NCI-H510A (cell line): ENCODE measurements around the gene LRMDA.
"Not testable (repeated sequence)": the region's sequence is repeated elsewhere in the genome, so short reads cannot be mapped to it uniquely, and the experiment has no call there.

ENCODE experiments used
- DNase-seq: peaks from one replicate; lab custom pipeline; 2025; lab: John Stamatoyannopoulos, UW

The LRMDA gene

GRCh38 chr10:75589895-75590654 is 158.7 kb downstream of the LRMDA start:
- DNase-seq: no peak

GRCh38 chr10:75592151-75592787 is 160.8 kb downstream of the LRMDA start:
- no peak for DNase-seq

- no peak for DNase-seq
Measured at GRCh38 chr10:75592791-75593643, 161.6 kb downstream of the LRMDA start.

- no peak for DNase-seq
Measured at GRCh38 chr10:75593692-75594556, 162.5 kb downstream of the LRMDA start.

- DNase-seq: no peak
Measured at GRCh38 chr10:75596930-75597620, 165.7 kb downstream of the LRMDA start.

- DNase-seq: no peak
Measured at GRCh38 chr10:75597773-75598440, 166.5 kb downstream of the LRMDA start.

GRCh38 chr10:75598998-75599397 is 167.6 kb downstream of the LRMDA start:
- no peak for DNase-seq

GRCh38 chr10:75599875-75600648 is 168.6 kb downstream of the LRMDA start:
- no peak for DNase-seq

GRCh38 chr10:75600833-75601232 is 169.4 kb downstream of the LRMDA start:
- no peak for DNase-seq

- no peak for DNase-seq
Measured at GRCh38 chr10:75602341-75602740, 170.9 kb downstream of the LRMDA start.

GRCh38 chr10:75605096-75605495 is 173.7 kb downstream of the LRMDA start:
- no peak for DNase-seq

- DNase-seq: not testable (repeated sequence)
Measured at GRCh38 chr10:75605795-75606194, 174.4 kb downstream of the LRMDA start.

GRCh38 chr10:75606203-75606779 is 174.9 kb downstream of the LRMDA start:
- no peak for DNase-seq

GRCh38 chr10:75607576-75607975 is 176.2 kb downstream of the LRMDA start:
- DNase-seq: no peak

- no peak for DNase-seq
Measured at GRCh38 chr10:75610183-75610582, 178.8 kb downstream of the LRMDA start.

- no peak for DNase-seq
Measured at GRCh38 chr10:75611172-75611992, 180.0 kb downstream of the LRMDA start.

- no peak for DNase-seq
Measured at GRCh38 chr10:75611993-75612372, 180.6 kb downstream of the LRMDA start.

GRCh38 chr10:75612904-75613684 is 181.7 kb downstream of the LRMDA start:
- no peak for DNase-seq
